ENCODE data around the gene NRAP. TPM values are rescaled to one million over a fixed set of nuclear protein-coding genes. Genes with fewer than 3 reads are reported as not detected.

NRAP gene
- total RNA-seq, 1 experiment from 2014 or later, result 0.13 TPM

DNA sequence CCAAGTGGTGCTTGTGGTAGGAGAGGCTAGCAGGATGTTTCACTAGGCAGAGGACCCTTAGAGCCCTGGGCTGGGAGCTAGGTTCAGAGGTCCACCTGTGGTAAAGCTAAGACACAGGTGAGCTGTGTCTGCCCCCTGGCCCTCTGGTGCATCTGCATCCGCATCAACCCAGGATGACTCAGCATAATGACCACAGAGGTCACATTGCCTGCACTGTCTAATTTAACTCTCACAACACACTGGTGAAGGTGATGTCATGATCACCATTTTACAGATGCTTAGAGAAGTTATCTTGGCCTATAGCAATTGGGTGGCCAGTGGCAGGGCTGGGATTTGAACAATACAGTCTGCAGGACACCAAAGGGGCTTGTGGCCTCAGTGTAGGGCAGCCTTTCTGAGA, 77.9 kb downstream of the NRAP start:
- no peak for DNase-seq (ENCODE audit: low read depth, low spot score)
- in situ Hi-C loops (cut with HindIII; ENCODE audit: low pct_unique_long_range_greater_than_20kb, low sequenced_read_pairs), result no loop called here

DNA sequence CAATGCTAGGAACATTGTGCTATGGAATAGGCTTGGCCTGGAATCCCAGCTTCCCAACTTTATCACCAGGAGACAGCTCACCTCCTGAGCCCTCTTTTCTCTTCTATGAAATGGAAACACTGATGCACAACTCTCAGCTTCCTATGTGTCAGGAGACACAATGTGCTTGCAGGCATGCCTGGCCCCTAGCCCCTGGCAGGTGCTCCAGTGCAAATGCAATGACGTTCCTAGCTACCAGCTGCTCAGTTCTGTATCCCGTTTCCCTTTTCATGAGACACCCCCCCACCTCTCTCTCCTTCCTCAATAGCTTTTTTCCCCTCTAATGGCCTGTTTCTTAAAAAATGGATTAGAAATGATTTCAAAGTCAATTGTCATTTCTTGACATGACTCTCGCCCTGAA, 80.3 kb downstream of the NRAP start:
- in situ Hi-C loops (cut with HindIII; ENCODE audit: low pct_unique_long_range_greater_than_20kb, low sequenced_read_pairs), result no loop called here
- no peak for DNase-seq (ENCODE audit: low read depth, low spot score)

DNA sequence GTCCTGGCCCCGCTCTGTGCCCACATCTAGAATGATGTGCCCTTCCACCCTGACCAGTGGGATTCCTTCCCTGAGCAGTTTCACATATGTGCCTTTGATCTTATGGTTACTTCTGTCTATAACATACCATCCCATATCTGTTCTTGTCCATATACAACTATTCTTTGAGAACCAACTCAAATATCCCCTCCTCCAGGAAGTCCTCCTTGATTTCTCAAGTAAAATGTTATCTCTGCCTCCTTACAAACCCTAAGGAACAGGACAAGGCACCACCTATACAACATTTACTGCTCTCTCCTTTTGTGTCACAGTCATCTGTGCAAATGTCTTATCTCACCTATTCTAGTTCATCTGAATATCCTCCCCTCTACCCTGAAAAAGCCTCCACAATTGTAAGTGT, 82.7 kb downstream of the NRAP start:
- in situ Hi-C loops (cut with HindIII; ENCODE audit: low pct_unique_long_range_greater_than_20kb, low sequenced_read_pairs), result no loop called here

DNA sequence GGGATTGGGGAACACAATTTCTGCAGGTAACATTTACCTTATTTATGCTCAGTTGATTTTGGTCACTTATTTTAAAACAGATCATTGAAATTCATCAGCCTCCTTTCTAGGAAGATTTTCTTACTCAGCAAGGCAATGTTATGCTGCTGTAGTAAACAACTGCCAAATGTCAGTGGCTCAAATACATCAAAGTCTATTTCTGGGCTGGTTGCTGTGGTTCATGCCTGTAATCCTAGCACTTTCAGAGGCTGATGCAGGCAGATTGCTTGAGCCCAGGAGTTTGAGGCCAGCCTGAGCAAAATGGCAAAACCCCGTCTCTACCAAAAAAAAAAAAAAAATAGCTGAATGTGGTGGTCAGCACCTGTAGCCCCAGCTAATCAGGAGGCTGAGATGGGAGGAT, 85.1 kb downstream of the NRAP start:
- in situ Hi-C loops (cut with HindIII; ENCODE audit: low pct_unique_long_range_greater_than_20kb, low sequenced_read_pairs), result no loop called here
- no peak for DNase-seq (ENCODE audit: low read depth, low spot score)

More for the DNA sequence above, 82.7 kb downstream of the NRAP start:
- no peak for DNase-seq (ENCODE audit: low read depth, low spot score)

DNA sequence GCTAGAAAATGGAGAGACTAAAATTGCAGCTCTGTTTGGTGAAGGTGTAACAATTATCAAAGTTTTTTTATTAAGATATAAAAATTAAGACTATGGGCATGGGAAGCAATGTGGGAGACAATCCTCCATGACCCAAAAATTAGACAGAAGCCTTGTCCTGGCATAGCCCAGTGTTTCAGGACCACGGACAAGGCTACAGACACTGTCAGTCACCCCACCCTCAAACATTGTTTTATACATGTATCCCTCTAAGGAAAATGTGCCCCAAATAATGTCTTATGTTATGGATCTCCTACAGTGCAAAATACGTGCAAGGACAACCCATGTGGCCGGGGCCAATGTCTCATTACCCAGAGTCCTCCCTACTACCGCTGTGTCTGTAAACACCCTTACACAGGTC, 87.0 kb downstream of the NRAP start:
- no peak for DNase-seq (ENCODE audit: low read depth, low spot score)
- in situ Hi-C loops (cut with HindIII; ENCODE audit: low pct_unique_long_range_greater_than_20kb, low sequenced_read_pairs), result no loop called here

DNA sequence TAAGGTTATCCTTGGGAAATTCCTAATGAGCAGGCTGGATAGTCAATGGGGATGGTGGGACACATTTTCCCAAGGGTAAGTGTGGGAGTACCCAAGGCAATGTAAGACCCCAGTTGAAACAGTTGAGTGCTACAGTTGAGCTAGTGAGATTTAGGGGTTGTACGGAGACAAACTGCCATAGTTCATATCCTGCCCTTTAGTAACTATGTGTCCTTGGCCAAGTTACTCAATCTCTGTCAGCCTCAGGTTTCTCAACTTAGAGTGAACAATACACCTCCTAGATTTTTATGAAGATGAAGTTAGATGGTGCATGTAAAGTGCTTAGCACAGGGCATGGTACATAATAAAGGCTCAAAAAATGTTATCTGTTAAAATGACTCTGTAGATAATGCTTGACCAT, 90.5 kb downstream of the NRAP start:
- no peak for DNase-seq (ENCODE audit: low read depth, low spot score)
- in situ Hi-C loops (cut with HindIII; ENCODE audit: low pct_unique_long_range_greater_than_20kb, low sequenced_read_pairs), result no loop called here

DNA sequence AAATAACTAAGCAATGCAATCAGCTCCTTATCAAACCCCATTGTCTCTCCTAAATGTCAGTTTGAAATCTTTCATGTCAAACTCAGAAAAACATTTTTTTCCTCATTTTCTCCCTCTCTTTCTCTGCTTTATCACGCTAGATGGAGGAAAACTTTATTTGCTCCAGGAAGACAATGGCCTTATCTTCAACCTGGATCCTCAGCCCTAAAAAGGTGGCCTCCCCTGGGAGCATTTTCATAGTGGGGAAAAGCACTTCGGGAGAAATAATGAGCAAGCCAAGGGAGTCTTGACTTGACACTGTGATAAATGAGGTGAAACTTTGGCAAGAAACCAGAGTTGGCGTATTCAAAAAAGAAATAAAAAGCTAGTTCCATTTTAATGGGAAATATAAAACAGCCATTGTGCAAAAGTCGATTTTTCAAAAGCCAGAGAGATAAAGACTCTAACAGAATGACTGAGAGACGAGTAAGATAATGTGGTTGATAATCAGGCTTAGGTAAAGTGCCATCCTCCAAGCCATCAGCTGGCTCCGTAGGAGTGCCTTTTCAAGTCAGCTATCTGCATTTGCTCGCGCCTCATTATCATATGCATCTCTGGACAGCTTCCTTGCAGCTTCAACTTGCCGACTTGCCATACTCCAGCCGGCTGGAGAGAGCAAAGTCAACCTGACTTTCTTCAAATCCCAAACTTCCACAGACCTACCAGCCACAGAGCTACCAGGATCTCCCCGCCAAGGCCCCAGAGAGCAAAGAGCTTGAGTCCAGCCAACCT, 91.1 kb downstream of the NRAP start:
- no peak for DNase-seq (ENCODE audit: low read depth, low spot score)
- in situ Hi-C loops (cut with HindIII; ENCODE audit: low pct_unique_long_range_greater_than_20kb, low sequenced_read_pairs), result no loop called here

DNA sequence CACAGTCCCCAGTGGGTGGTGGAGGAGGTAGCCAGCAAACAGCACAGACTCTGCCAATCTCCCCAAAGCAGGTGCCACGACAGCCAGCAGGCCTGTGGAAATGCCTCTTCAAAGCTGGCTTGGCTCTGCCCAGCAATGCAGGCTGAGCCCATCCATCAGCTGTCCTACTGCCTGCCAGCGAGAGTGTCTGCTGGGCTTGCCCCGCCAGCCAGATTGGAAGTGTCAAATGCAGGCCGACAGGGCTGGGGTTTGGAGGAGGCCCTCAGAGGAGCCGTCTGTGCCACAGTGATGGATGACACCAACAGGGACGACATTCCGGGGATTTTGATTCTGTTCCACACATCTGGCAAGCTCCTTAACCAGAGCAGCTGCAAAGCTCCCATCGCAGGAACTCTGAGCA, 94.3 kb downstream of the NRAP start:
- no peak for DNase-seq (ENCODE audit: low read depth, low spot score)
- in situ Hi-C loops (cut with HindIII; ENCODE audit: low pct_unique_long_range_greater_than_20kb, low sequenced_read_pairs), result no loop called here

DNA sequence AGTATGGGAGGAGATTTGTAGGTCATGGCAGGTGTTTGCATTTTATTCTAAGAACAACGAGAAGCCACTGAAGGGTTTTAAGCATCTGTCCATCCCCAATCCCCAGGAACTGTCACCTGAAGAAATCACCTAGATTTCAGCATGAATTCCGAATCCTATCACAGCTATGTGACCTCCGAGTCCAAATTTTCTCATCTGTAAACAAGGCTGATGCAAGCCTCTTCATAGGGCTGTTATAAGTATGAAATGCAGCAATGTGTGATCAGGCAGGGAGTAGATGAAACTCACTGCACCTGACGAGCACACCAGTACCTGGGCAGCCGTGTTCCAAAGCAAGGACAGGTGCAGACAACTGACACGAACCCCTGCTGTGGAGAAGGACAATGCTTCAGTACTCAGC, 97.0 kb downstream of the NRAP start:
- in situ Hi-C loops (cut with HindIII; ENCODE audit: low pct_unique_long_range_greater_than_20kb, low sequenced_read_pairs), result no loop called here
- no peak for DNase-seq (ENCODE audit: low read depth, low spot score)

DNA sequence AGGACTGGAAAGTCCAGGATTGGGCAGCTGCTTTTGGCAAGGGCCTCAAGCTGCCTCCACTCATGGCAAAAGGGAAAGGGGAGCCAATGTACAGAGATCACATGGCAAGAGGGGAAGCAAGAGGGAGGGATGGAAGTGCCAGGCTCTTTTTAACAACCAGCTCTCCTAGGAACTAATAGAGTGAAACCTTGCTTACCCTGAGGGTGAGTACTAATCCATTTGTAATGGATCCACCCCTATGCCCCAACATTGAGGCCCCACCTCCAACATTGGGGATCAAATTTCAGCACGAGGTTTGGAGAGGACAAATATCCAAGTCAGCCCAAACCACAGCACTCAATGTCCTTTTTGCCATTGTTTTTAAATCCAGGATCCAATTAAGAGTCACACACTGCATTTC, 98.5 kb downstream of the NRAP start:
- no peak for DNase-seq (ENCODE audit: low read depth, low spot score)
- in situ Hi-C loops (cut with HindIII; ENCODE audit: low pct_unique_long_range_greater_than_20kb, low sequenced_read_pairs), result no loop called here

DNA sequence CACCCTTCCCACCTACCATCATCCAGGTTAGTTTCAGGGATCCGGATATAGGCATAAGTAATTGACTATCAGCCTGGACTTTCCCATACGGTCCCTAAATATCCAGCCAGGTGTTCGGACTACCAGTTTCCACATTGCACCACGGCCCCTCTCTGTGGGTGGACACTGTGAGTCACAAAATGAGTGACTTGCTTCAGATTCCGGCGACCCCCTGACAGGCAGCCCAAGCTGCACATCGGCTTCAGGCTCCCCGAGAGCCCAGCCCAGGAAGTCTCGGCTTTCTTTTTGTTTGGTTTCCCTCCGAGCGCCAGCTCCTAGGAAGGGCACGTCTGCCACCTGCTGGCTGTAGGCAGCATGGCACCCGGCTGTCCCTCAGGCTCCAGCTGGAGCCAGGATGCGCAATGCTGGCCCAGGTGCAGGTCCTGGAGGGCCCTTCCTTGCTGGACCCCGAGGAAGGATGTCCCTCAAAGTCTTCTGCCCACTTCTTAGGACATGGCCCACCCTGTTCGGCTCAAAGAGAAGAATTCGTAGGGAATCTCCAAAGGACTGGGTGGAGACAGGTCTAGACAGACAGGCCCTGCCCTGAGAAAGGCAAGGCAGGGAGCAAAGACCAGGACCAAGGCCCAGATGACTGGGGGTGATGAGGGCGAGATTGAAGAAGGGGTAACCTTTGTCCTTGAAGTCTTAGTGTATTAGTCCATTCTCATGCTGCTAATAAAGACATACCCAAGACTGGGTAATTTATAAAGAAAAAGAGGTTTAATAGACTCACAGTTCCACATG, 100.3 kb downstream of the NRAP start:
- peak; percentile 60 for DNase-seq (ENCODE audit: low read depth, low spot score)
- in situ Hi-C loops (cut with HindIII; ENCODE audit: low pct_unique_long_range_greater_than_20kb, low sequenced_read_pairs), result no loop called here

DNA sequence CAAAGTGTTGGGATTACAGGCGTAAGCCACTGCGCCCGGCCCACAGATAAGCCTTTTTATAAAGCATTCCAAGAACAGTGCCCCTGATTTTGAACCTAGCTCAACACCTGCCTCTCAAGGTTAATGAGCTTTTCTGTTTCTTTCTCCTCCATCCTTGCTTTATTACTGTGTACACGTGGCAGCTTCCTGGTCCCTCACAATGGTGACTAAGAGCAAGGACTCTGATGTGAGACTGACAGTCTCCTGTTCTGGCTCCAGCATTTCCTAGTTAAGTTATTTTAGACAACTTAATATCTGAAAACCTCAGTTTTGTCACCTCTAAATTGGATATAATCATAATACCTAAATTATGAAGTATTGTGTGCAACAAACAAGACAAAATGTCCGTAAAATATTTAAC, 101.1 kb downstream of the NRAP start:
- DNase-seq (ENCODE audit: low read depth, low spot score), result no peak
- in situ Hi-C loops (cut with HindIII; ENCODE audit: low pct_unique_long_range_greater_than_20kb, low sequenced_read_pairs), result no loop called here

DNA sequence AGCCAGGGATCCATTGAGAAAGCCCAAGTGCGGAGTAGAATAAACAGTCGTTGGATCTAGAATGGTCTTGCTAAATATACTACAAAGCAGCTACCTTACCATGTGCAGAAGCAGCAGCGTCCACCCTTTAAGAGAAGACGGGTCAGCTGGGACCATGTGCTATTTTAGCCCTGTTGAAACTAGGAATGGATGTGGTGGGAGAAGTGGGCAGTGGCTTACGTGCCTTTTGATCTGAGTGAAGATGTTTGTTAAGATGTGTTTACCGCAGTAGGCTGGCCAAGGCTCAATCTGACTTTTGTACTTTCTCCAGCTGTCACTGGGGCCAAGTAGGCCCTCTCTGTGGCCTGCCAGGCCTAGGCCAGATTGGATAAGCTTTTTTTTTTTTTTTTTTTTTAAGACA, 101.8 kb downstream of the NRAP start:
- no peak for DNase-seq (ENCODE audit: low read depth, low spot score)
- in situ Hi-C loops (cut with HindIII; ENCODE audit: low pct_unique_long_range_greater_than_20kb, low sequenced_read_pairs), result no loop called here

DNA sequence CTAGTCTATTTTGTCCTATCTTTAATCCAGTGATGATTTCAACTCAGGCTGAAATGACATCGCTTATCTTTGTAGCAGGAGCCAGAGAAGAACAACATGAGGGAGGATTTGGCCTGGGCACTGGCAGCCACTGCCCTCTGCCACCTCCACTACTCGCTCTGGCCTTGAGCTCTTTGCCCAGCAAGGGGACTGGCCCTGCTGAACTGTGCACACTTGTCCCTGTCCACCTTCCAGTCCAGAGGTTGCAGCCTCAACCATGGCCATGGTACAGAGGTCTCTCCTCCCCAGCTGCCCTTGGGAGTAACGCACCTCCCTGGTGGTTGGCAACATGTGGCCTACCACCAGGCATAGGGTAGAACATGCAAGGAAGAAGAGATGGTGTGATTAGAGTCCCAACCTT, 102.6 kb downstream of the NRAP start:
- in situ Hi-C loops (cut with HindIII; ENCODE audit: low pct_unique_long_range_greater_than_20kb, low sequenced_read_pairs), result no loop called here

DNA sequence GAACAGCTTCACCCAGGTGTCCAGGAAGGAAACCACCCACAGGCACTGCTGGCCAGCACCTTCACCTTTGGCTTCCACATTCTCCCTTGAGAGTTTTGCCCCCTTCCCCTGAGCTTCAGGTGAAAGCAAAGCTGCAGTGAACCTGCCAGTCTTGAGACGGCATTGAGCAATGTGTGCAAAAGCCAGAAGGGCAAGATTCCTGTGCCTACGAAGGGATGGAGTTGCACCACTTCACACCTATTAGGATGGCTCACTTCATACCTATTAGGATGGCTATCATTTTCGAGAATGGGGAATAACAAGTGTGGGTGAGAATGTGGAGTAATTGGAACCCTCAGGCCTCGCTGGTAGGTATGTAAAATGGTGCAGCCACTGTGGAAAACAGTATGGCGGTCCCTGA, 103.8 kb downstream of the NRAP start:
- in situ Hi-C loops (cut with HindIII; ENCODE audit: low pct_unique_long_range_greater_than_20kb, low sequenced_read_pairs), result no loop called here
- no peak for DNase-seq (ENCODE audit: low read depth, low spot score)

More for the DNA sequence above, 102.6 kb downstream of the NRAP start:
- DNase-seq (ENCODE audit: low read depth, low spot score), result no peak

DNA sequence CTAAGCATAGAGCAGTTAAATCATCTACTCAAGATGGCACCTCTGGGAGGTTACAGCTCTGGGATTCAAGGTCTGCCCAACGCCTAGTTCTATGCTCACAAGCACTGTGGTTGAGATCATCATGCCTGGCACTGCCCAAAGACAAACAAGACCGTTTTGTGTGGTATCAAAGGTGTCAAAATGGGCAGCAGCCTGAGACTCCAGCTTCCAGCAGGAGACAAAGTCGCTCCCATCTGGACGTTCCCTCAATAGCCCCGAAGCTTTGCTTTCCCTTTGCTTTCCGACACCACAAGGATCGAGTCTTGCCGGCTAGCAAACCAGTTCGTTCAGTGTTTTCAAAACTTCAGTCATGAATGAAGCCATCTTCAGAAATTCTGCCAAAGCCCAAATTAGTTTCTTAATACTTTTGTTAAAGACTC, 105.9 kb downstream of the NRAP start:
- no peak for DNase-seq (ENCODE audit: low read depth, low spot score)
- in situ Hi-C loops (cut with HindIII; ENCODE audit: low pct_unique_long_range_greater_than_20kb, low sequenced_read_pairs), result no loop called here

DNA sequence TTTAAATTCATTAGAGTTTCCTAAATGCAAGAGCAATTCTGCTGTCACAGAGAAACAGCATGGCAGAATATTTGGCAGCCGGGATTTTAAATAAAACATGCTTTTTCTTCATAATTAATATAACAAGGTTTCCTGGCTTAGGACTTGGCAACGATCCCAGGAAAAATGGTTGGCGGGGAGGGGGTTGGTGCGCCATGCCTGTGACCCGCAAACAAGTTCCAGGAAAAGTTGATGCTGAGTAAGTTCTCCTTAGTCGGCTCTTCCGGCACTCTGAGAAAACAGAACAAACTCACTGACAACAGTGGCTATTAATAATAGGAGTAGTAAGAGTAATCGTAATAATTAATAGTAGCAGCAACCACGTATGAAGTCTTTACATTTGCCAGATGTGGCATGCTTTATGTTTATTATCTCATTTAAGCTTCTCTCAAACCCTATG, 106.4 kb downstream of the NRAP start:
- in situ Hi-C loops (cut with HindIII; ENCODE audit: low pct_unique_long_range_greater_than_20kb, low sequenced_read_pairs), result no loop called here

DNA sequence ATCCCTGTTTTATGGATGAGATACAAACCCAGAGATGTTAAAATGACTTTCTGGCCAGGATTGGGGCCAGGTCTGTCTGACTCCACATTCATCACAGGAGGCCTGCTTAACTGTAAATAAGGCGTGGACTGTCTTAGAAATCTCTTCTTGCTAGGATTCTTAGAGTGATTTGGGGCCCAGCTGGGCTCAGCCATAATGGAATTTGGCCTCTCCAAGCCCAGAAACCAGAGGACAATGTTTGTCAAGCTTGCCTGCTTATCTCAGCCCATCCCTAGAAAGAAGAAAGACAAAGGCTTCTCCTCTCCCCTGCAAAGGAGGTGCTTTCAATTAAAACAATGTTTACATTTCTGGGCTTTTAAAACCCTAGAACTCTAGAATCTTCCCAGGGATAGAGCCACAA, 108.1 kb downstream of the NRAP start:
- no peak for DNase-seq (ENCODE audit: low read depth, low spot score)
- in situ Hi-C loops (cut with HindIII; ENCODE audit: low pct_unique_long_range_greater_than_20kb, low sequenced_read_pairs), result no loop called here

More for the DNA sequence above, 106.4 kb downstream of the NRAP start:
- DNase-seq (ENCODE audit: low read depth, low spot score), result no peak

DNA sequence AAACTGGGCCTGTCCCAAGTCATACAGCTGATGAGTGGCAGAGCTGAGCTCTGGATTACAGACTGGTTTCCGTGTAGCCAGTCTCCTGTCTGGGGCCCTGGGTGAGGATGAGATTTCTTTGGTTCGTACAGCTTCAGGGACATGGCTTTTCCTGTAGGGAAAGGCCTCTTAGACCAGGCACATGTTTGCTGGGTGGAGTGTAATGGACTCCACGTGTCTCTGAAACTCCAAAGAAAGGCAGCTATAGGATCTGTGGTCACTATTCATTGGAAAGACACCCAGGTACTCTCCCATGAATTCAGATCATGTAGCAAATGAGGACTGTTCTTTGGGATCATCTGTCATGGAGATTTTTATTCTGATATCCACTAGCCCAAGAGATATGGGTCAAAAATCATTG, 108.6 kb downstream of the NRAP start:
- in situ Hi-C loops (cut with HindIII; ENCODE audit: low pct_unique_long_range_greater_than_20kb, low sequenced_read_pairs), result no loop called here
- DNase-seq (ENCODE audit: low read depth, low spot score), result no peak

Measured in SK-MEL-5 (cell line).